HEK293T (cell line): ENCODE measurements around the gene DERL3.

Source experiments
- BHLHE40 ChIP-seq: fragments of 450-650 bp; IDR thresholded peaks from 2 replicates; pipeline ENCODE4 v1.6.1; 2016; ENCODE audit warnings: mild to moderate bottlenecking, moderate library complexity, borderline replicate concordance
- FOXK2 ChIP-seq: fragments of 450-650 bp; IDR thresholded peaks from 2 replicates; pipeline ENCODE4 v1.6.1; 2016; ENCODE audit warnings: mild to moderate bottlenecking

DNA sequence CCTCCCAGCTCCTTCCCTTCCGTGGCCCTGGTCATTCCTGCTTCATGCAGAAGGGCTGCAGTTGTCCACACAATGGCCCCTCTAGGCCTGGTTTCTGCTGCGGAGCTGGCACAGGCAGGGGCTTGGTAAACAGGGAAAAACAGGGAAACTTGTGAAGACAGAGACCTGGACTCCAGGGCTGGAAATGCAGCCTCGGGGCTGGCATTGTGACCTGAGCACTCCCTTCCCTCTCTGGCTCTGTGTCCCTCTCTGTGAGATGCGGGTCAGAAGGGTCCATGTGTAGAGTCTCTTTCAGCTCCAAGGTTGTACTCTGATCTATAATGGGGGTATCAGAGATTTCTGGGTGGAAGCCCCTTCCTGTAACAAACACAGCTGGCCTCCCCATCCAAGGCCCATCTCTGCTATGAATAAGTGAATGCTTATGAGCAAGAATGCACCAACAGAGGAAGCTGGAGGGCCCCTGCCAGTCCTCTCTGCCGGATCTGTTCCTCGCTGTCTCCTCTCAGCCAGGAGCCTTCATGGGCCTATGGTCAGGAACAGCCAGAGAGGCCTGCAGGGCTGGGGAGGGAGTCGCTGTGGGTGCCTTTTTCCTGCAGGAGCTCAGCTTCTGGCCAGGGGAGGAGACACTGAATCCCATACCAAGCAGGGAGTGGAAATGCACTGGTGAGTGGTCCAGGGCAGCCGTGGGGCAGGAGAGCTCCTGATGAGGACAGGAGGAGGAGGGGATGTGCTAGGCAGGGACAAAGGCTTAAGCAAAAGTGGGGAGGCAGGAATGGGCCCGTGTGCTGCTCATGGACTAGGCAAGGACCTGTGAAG is 6.7 kb upstream of the DERL3 start:
- TF ChIP-seq FOXK2 (no peak), BHLHE40 (no peak)
